Skeletal muscle cell (primary cell): Measurements from ENCODE around the gene EIF6.

ENCODE experiments used
- DNase-seq: peaks from one replicate; pipeline ENCODE4 v3.0.0-alpha.2; 2010; ENCODE audit warnings: low read depth
- H3K4me3 ChIP-seq: 2 replicates; pipeline ENCODE4 v1.5.1; 2011; ENCODE audit warnings: low read depth, mild to moderate bottlenecking, control low read depth, low read length, moderate library complexity

Gene EIF6

DNA sequence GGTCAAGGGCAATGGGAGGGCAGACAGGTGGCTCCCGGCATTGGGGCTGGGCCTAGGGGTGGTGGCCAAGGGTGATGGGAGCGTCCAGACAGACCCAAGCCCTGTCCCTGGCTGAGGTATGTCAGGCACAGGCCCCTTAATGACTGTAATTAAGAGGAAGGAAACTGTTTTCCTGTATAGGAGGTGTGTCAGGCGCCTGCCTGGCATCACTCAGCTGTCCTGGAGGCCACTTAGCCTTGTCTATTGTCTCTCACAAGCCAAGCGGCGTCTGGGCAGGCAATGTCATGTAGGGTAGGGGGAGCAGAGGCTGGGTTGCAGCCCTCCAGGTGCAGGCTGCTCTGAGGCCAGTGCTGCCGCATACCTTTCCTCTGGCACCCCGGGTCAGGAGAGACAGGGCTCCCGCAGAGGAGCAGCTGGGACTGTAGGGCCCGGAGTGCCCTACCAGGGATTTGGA, 11.6 kb upstream of the EIF6 start:
- H3K4me3 ChIP-seq, result no peak overlapping the region
- DNase-seq, result no peak

DNA sequence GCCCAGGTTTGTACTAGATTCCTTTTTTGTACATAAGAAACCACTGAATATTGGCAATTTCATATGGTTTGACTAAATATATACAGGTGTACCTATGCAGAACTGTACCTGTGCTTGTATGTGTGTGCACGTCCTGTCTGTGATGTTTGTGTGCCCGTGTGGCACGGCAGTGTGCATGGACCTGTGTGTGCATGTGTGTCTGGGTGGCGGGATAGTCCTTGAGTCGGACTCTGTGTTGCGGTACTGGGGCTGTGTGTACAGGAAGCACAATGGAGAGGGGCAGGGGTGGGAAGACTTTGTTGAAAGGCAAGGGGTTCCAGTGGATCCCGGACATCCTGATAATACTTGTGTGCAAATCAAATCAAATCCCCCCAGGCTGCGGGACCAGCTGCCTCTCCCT, 11.1 kb upstream of the EIF6 start:
- no peak for DNase-seq

DNA sequence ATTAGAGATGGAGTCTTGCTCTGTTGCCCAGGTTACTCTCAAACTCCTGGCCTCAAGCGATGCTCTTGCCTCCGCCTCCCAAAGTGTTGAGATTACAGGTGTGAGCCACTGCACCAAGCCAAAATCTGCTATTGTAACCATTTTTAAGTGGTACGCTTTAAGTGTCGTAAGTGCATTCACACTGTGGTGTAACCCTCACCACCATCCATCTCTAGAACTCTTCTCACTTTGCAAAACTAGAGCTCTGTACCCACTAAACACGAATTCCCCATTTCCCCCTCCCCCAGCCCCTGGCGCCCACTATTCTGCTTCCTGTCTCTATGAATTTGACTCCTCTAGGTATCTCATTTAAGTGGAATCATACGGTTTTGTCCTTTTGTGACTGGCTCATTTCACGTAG, 10.5 kb upstream of the EIF6 start:
- no peak for DNase-seq

More for the DNA sequence above, 11.1 kb upstream of the EIF6 start:
- no peak overlapping the region for H3K4me3 ChIP-seq

DNA sequence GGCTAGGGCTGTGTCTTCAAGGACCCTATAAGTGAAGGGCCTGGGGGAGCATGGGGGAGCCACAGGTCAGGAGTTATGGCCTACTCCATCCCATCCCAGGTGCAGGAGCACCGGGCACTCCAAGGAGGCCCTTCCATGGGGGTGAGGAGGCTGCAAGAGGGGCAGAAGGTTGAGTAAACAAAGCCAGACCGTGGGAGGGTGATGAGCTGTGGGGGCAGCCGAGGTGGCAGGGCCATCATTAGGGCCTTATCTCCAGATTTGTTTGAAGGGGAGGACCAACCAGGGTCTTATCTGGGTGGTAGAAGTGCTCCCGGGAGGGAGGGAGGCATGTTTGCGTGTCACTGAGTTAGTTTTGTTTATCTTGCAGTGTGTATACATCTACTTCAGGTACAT, 9.7 kb upstream of the EIF6 start:
- no peak for DNase-seq
- H3K4me3 ChIP-seq, result no peak overlapping the region

More for the DNA sequence above, 10.5 kb upstream of the EIF6 start:
- H3K4me3 ChIP-seq, result no peak overlapping the region

DNA sequence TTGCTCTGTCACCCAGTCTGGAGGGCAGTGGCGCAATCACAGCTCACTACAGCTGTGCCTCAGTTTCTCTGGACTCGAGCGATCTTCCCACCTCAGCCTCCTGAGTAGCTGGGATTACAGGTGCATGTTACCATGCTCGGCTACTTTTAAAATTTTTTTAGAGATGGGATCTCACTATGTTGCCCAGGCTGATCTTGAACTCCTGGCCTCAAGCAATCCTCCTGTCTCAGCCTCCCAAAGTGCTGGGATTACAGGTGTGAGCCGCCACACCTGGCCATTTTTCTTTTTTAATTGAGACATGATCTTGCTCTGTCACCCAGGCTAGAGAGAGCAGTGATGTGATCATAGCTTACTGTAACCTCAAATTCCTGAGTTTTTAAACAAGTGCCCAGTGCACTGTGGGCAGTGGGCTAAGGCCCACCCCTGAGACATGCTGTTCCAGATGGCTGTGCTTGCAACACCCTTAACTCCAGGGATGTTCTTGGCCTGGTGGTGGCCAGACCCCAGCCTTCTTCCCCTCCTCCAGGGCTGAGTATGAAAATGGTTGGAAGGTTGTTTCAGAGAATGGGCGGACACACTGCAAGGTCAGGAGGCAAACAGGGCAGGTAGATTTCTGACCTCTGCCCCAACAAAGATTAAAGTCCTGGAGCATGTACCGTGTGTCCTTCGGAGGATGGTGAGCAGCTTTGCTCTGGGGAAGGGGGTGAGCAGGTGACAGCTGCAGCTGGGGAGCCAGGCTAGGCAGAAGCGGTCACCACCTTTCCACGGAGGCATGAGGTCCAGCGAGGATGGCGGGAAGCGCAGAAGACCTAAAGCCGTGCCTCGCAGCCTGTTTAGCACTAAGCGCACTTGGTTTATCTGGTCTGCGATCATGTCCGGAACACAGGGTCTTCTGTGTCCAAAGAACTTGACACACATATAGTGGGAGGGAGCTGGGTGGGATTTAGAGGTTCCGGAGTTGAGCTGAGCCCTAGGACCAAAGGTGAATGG, 9.0 kb upstream of the EIF6 start:
- DNase-seq, result no peak
- no peak overlapping the region for H3K4me3 ChIP-seq

DNA sequence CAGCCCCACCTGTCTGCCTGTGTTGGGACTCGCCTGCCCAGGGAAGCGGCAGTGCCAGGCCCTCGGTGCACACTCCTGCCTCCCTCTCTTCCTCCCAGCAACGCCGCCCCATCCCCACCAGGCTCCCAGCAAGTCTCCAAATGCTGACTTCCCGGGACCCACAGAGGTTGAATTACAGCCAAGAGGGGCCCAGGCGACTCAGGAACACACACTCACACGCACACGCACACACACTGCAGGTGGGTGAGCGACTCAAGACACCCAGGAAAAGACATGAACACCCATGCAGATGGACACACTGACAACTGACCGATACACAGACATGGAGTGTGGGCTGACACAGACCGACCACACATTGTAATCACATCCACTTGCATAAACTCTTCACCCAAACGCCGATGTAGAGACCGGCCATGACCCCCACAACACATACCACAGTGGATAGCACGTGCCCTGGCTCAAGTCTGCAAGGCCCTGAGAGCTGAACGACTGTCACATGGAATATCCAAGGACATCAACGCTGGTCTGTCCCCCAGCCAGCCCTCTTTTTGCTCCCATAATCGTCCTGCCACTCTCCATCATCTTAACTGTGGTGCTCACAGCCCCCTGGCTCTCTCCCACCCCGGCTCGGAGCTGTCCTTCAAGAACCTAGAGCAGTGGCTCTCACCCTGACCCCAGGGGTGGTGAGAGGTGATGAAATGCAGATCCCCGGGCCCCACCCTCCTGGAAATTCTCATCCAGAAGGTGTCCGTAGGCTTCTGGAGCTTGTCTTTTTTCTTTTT, 8.1 kb upstream of the EIF6 start:
- DNase-seq, result no peak
- H3K4me3 ChIP-seq, result no peak overlapping the region

DNA sequence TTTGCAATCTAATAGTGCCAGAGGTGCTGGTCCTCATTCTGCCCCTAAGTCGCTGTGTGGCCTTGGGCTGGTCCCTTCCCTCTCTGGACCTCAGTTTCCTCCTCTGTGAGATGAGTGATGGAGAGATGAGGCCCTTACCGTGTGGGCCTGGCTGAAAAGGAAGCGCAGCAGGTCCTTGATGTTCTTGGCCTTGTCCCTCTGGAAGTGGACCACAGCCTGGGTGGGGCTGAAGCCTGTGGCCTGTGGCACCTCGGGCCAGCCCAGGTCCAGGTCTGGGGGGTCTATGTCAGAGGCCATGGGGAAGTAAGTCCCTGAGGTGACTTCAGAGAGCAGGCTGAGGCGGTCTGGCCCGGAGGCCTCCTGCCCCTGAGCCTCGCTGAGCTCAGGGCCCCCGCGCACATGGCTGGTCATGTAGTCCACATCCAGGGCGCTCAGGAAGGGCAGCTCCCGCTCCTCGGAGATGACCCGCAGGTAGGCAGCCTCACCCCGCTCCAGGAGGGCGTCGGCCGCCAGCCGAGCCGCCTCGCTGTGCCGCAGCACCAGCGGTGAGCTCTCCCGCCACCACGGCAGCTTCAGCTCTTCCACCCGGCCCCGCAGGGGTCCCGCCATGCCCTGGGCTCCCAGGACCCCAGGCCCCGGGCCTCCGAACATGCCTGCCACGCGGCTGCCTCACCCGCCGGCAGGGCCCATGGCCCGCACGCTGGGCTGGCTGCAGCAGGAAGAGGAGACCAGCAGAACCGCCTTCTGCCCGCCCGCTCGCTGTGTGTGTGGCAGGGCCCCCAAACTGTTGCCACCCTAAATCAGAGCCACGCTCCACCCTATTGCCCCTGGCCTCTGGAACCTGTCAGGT, 7.3 kb upstream of the EIF6 start, which contains the start of gene FAM83C:
FAM83C (minus strand) TSS at position 772 of the 850 bp plus-strand sequence; CDS start at position 651, 121 bp downstream.
- H3K4me3 ChIP-seq, result no peak within 1 kb of the TSS

DNA sequence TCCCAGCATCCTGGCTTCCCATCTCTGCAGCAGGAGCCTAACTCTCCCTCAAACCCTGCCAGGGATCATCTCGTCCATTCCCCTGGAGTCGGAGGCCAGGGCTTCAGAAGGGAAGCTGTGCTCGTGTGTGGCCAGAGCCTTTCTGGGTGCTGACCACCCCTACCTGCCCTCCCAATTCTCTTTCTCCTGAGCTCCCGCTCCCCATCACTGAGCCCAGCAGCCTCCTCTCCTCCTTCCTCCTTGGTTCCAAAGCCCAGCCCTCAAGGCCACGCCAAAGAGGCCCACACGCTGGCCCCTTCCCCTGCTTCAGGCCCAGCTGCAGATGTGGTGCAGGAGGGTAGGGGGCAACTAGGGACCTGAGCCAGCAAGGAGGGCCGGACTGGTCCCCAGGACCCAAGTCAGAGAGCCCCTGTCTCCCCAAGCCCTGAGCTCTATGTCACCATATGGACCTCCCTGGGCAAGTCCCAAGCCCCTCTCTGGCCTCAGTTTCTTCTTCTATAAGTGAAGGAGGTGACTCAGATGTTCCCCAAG, 6.4 kb upstream of the EIF6 start:
- DNase-seq, result no peak
- no peak overlapping the region for H3K4me3 ChIP-seq

More for the DNA sequence above, 7.3 kb upstream of the EIF6 start, which contains the start of gene FAM83C:
- DNase-seq, result no peak

DNA sequence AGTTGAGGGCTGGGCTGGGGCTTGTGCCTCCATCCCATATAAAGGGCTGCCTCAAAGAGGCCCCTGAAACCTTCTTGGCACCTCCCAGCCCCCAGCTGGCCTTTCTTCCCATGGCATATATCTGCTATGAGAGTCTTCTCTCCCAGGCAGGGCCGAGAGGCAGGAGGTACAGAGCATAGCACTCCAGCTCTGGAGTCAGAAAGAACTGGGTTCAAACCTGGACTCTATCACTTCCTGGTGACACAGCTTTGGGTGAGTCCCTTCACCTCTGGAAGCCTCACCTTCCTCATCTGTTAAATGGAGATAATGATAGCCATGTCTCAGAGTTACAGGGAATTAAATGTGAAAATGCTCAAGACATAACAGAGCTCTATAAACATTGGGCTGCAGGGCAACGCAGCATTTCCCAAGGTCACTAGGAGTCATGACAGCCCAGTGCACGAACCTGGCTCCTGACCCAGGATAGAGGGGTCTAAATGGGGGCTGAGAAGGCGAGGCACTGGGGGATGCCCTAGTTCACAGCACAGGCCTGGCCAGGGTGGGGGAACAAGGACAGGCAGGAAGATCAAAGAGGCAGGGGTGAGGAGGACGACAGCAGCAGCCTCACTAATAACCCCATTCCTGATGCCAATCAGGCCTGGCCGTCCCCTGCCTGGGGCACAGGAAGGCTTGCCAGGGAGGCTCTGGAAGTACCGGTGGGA, 5.8 kb upstream of the EIF6 start:
- no peak overlapping the region for H3K4me3 ChIP-seq
- no peak for DNase-seq

DNA sequence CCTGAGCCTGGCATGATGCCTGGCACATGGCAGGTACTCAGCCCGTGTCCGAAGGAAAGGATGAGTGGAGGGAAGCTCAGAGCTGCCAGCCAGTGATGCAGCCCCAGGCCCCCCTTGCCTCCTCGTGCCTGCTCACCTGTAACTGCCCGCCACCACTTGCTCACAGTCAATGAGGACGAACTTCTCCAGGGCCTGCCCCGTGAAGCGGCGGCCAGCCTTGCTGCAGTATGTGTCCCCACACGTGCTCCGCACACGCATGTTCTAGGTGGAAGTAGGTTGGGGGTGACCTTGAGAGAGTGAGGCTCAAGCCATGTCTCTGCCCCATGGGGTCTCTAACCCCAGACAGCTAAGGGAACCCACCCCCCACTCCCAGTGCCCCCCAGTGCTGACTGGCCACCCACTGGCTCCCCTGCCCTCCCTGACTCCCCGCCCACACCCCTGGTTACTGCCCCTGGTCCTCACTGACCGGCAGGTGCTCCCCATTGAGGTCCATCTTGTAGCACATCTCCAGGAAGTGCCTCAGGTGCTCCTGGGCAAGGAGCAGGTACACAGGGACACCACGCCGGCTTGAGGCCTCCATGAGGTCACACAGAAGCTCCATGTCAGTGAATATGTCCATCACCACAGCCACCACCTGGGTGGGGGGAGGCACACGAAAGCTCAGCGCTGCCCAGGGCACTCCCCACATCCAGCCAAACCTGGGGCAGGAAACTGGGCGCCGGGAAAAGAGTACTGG, 3.9 kb upstream of the EIF6 start:
- DNase-seq, result no peak
- H3K4me3 ChIP-seq, result no peak overlapping the region

DNA sequence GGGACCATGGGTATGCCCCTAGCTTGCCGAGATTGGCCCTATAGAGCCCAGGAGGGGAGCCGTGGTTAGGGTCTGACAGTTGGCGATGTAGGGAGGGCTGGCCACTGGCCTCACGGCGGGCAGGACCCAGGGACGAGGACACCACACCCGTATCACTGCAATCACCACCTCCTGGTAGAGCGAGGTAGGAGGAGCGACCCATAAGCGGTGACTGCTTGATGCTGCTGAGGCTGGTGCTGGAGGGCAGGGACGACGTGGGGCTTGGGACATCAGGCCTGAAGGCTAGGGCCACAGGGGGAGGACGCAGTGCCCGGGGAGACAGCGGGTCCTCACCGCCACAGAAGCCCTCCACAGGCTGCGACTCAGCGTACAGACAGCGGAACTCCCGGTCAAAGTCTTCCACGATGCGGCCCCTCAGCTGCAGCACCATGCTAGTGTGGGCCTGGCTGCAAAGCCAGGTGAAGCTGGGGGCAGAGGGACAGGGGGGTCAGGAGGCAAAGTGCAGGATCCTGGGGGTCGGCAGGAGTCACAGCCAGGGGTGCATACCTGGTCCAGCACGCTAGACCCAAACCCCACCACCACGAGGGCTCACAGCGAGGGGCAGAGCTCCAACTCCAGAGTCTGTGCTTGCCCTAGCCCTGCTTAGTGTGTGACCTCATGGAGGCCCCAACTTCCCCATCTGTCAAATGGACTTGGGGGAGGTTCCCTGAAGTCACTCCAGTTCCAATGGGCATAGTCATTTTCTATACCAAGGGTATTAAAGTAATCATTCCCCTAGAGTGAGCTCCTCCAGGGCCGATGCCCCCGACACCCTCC, 3.1 kb upstream of the EIF6 start:
- no peak for DNase-seq
- H3K4me3 ChIP-seq, result no peak overlapping the region

DNA sequence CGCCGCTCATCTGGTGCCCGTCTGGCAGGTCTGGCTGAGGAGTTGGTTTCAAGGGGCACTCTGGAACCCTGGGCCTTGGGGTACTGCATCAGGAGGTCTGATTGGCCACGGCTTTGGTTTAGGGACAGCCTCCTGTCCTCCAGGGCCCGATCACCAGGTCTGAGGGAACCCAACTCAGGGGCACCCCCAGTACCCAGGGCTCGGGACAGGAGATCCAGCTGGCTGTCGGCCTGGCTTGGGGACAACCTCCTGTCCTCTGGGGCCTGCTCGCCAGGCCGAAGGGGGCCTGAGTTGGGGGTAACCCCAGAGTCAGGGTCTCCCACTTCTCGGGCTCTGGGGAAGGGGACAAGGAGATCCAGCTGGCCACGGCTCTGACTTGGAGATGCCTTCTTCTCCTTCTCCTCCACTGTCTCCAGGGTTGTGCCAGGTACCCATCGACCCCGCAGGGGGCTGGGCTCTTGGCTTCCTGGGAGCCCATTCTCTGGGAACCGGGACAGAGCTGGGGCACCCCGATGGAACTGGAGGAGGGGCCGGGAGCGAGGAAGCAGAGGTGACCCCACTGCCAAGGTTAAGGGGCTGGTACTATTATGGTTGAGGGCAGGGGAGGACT, 2.4 kb upstream of the EIF6 start:
- no peak overlapping the region for H3K4me3 ChIP-seq

DNA sequence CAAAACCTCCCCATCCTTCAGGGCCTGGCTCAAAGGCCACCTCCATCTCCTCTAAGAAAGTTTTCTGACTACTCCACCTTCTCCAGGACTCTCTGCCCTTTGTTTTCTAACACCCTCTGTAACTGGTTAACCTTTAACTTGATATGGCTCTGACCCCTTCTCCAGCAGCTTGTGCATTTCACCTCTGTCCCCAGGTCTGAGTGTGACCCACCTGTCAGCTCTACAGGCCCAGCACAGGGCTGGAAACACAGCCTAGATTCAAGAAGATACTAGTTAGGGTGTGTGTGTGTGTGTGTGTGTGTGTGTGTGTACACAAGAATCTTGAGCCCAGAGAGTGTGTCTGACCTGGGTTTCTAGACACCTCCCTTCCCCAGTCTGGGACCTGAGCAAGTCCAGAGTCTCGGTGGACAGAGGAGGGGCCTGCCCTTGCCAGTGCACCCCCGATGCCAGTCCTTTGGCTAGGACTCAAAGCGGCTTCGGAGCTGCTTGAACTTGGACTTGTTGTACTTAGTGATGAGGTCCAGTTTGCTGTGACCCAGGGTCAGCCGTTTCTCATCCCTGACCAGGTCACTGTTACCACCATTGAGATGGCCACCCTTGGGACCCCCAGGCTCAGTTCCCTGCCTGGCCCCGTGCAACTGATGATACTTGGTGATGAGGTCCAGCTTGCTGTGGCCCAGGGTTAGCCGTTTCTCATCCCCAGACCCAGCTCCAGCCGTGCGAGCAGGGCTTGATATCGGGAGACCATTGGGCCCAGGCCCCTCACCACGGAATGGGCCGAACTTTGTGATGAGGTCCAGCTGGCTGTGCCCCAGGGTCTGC, 1.7 kb upstream of the EIF6 start:
- DNase-seq, result no peak
- no peak overlapping the region for H3K4me3 ChIP-seq

More for the DNA sequence above, 2.4 kb upstream of the EIF6 start:
- no peak for DNase-seq

DNA sequence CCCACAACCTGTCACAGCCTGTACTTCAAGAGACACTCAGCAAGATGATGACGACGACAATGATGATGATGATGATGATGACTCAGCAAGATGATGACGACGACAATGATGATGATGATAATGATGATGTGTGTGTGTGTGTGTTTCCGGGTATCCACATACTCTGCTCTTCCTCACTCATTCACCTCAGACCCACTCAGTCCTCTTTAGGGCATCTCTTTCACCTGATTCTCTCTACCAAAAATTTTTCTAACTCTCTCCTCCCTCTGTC, 1.2 kb upstream of the EIF6 start:
- no peak overlapping the region for H3K4me3 ChIP-seq
- DNase-seq, result no peak

DNA sequence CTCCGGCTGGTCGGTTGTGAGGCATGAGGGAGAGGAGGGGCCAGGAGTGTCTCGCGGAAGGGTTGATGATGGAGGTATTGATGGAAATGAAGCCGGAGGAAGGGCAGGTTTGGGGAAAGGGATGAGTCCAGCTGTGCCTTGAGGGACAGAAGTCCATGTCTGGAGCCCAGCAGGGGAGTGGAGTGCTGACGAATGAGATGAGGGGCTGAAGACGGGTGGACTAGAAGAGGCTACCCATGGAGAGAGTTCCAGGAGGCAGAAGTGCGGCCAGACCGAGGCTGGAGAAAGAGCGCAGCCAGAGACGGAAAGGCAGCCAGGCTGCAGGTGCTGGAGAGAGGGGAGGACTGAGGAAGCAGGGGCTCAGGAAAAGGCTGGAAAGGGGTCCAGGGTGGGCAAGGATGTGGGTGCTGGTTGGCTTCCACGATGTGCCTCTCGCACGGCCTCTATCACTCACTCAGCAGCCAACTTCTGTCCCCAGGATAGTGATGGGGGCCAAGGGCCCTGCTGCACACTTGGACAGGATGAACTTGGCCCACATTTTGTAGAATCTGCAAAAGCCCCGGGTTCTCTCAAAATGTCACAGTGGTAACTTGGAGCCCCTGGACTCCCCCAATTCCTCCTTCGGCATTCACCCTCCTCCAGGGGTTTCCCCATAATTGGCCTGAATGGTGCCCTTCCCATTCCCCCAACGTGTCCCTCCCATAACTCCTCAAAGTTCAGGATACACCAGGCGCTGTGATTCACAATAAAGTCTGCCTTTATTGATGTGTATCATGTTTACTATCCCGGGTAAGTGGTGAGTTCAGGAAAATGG, 627 bp upstream of the EIF6 start:
- DNase-seq, result no peak
- H3K4me3 ChIP-seq, result peak overlapping the region; percentile 84
